HCT116 (cell line): ENCODE data around the gene MRPS5.

ENCODE experiments used
- CTCF ChIP-seq, 3 experiments: fragments of 200-600 bp in 1 of 3; sonication (generic) in 1 of 3; IDR thresholded peaks in 2 of 3; conservative IDR thresholded peaks in 1 of 3; 2 replicates each; pipeline ENCODE4 v1.5.1; 2012 to 2017; ENCODE audit warnings: low read depth in 2 of 3, low read length in 2 of 3, antibody characterized with exemption in 1 of 3, borderline replicate concordance in 1 of 3, control low read depth in 1 of 3, mild to moderate bottlenecking in 1 of 3, mixed read lengths in 1 of 3, mixed run types in 1 of 3, moderate library complexity in 1 of 3; ENCODE audit not compliant: insufficient read depth in 1 of 3
- EZH2 ChIP-seq: fragments of 200-600 bp; sonication (generic); IDR thresholded peaks from 2 replicates; pipeline ENCODE4 v1.6.1; 2017; ENCODE audit warnings: antibody characterized with exemption, mixed run types
- POLR2A ChIP-seq: IDR thresholded peaks from 2 replicates; pipeline ENCODE4 v1.7.0; 2011; ENCODE audit warnings: borderline replicate concordance; ENCODE audit not compliant: insufficient read depth, insufficient read length; ENCODE audit errors: extremely low read depth
- SRF ChIP-seq: IDR thresholded peaks from 2 replicates; pipeline ENCODE4 v1.6.1; 2012; ENCODE audit warnings: low read depth

- TF ChIP-seq POLR2A: no peak
- TF ChIP-seq CTCF (IDR thresholded peaks at IDR 0.05 in 2 of 3, conservative IDR thresholded peaks at IDR 0.05 in 1 of 3; ENCODE audit: borderline replicate concordance in 1 of 3, insufficient read depth in 1 of 3, low read depth in 2 of 3, low read length in 2 of 3): no peak
- no peak for TF ChIP-seq EZH2
- TF ChIP-seq SRF: no peak
These were observed 71.6 kb downstream of the MRPS5 start for GRCh38 chr2:95049961-95050360.
